Measurements from ENCODE around the gene MASP1.

Gene MASP1

GRCh38 chr3:187328691-187329090, 37.2 kb upstream of the MASP1 start:
- H2AFZ ChIP-seq, result no peak overlapping the region
- no peak overlapping the region for H3K4me3 ChIP-seq (ENCODE audit: low read depth, low read length)
- no peak for TF ChIP-seq CTCF (IDR thresholded peaks at IDR 0.05)
- no peak overlapping the region for H3K9ac ChIP-seq
- H3K4me1 ChIP-seq, result no peaks in the 10 kb centered on the region
- no peaks in the 10 kb centered on the region for H3K36me3 ChIP-seq (ENCODE audit: control insufficient read depth, insufficient read depth, low read length)
- no peaks in the 10 kb centered on the region for H3K9me3 ChIP-seq (ENCODE audit: control insufficient read depth, low read length)
- H3K79me2 ChIP-seq, result no peaks in the 10 kb centered on the region
- H3K4me2 ChIP-seq (ENCODE audit: low read length), result no peak overlapping the region
- H3K27ac ChIP-seq, result no peak overlapping the region
- no peaks in the 10 kb centered on the region for H3K27me3 ChIP-seq (ENCODE audit: control insufficient read depth, insufficient read depth, low read length)

DNA sequence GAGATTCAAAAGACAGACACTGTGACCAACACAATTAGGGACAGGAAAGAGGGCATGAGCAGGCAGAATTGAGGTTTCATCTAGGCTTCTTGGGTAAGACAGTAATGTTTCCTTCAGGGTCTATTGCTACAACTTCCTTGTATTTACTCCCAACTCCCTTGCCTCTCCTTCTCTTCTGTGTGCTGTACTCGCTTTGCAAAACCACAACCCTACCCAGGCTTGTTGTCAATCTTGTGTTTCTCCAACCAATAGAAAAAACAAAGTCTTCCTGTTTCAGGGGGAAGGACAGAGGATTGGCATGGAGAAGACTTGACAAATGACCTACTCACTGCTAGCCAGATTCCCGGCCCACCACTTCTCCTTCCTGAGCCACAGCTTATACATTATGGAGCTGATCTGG, 36.3 kb upstream of the MASP1 start:
- no peak overlapping the region for H3K4me3 ChIP-seq (ENCODE audit: low read depth, low read length)
- no peak overlapping the region for H3K4me2 ChIP-seq (ENCODE audit: low read length)
- H3K27ac ChIP-seq, result no peak overlapping the region
- H3K4me1 ChIP-seq, result no peaks in the 10 kb centered on the region
- no peaks in the 10 kb centered on the region for H3K27me3 ChIP-seq (ENCODE audit: control insufficient read depth, insufficient read depth, low read length)
- H3K79me2 ChIP-seq, result no peaks in the 10 kb centered on the region
- H3K9ac ChIP-seq, result no peak overlapping the region
- H3K9me3 ChIP-seq (ENCODE audit: control insufficient read depth, low read length), result no peaks in the 10 kb centered on the region
- no peaks in the 10 kb centered on the region for H3K36me3 ChIP-seq (ENCODE audit: control insufficient read depth, insufficient read depth, low read length)
- no peak for TF ChIP-seq CTCF (IDR thresholded peaks at IDR 0.05)
- H2AFZ ChIP-seq, result no peak overlapping the region

DNA sequence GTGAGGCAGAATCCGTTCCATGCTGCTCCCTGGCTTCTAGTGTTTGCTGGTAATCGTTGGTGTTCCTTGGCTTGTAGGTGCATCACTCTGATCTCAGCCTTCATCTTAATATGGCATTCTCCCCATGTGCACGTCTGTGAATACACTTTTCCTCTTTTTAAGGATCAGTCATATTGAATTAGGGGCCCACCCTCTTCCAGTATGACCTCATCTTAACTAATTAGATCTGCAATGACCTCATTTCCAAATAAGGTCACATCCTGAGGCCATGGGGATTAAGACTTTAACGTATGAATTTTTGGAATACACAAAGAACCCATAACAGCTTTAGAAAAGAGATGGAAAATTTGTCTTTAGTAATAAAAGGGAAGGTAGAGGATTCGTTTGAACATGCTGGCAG, 34.1 kb upstream of the MASP1 start:
- H3K9me3 ChIP-seq (ENCODE audit: control insufficient read depth, low read length), result no peaks in the 10 kb centered on the region
- no peaks in the 10 kb centered on the region for H3K36me3 ChIP-seq (ENCODE audit: control insufficient read depth, insufficient read depth, low read length)
- TF ChIP-seq CTCF (IDR thresholded peaks at IDR 0.05), result no peak
- H3K9ac ChIP-seq, result no peak overlapping the region
- H3K27me3 ChIP-seq (ENCODE audit: control insufficient read depth, insufficient read depth, low read length), result no peaks in the 10 kb centered on the region
- H3K4me3 ChIP-seq (ENCODE audit: low read depth, low read length), result no peak overlapping the region
- H3K4me2 ChIP-seq (ENCODE audit: low read length), result no peak overlapping the region
- no peak overlapping the region for H2AFZ ChIP-seq
- H3K27ac ChIP-seq, result no peak overlapping the region
- H3K79me2 ChIP-seq, result no peaks in the 10 kb centered on the region
- no peaks in the 10 kb centered on the region for H3K4me1 ChIP-seq

DNA sequence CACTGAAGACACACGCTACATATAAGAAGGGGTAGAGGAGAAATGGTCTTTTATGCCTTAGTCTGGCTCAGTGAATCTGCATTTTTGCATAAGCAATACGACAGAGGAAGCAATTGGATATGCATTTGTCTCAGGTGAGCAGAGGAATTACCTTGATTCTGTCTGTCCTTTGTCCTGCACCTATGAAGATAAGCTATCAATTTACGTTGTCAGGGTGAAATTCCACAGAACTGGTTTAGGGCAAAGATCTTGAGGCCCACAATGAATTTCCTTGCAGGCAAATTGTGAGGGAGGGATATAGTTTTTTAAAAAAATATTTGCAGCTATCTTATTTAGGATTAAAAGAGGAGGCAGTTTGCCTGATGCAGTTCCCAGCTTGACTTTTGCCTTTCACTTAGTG, 31.6 kb upstream of the MASP1 start:
- H3K4me2 ChIP-seq (ENCODE audit: low read length), result no peak overlapping the region
- H3K4me3 ChIP-seq (ENCODE audit: low read depth, low read length), result no peak overlapping the region
- H3K27ac ChIP-seq, result no peak overlapping the region
- TF ChIP-seq CTCF (IDR thresholded peaks at IDR 0.05), result no peak
- no peak overlapping the region for H2AFZ ChIP-seq
- no peaks in the 10 kb centered on the region for H3K4me1 ChIP-seq
- no peaks in the 10 kb centered on the region for H3K36me3 ChIP-seq (ENCODE audit: control insufficient read depth, insufficient read depth, low read length)
- H3K9ac ChIP-seq, result no peak overlapping the region
- no peaks in the 10 kb centered on the region for H3K27me3 ChIP-seq (ENCODE audit: control insufficient read depth, insufficient read depth, low read length)
- no peaks in the 10 kb centered on the region for H3K79me2 ChIP-seq
- no peaks in the 10 kb centered on the region for H3K9me3 ChIP-seq (ENCODE audit: control insufficient read depth, low read length)

DNA sequence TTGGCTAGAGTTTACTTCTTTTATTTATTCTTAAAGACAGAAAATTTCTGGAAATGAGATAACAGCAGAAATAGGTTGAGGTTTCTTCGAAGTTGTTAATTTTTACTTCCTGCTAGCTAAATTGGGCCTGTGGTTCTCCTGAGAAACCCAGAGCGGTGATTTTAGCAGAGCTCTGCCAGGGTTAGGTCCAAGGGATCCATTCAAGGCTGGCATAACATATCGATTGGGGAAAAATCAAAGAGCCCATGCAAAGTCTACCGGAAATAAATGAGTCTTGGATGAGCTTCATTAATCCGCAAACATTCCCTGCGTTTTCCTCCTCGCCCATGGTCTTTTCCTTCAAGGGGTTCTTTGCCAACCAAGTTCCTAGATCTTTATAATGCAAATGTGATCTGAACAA, 30.8 kb upstream of the MASP1 start:
- H3K9ac ChIP-seq, result no peak overlapping the region
- H3K4me1 ChIP-seq, result no peaks in the 10 kb centered on the region
- no peaks in the 10 kb centered on the region for H3K36me3 ChIP-seq (ENCODE audit: control insufficient read depth, insufficient read depth, low read length)
- no peak for TF ChIP-seq CTCF (IDR thresholded peaks at IDR 0.05)
- no peak overlapping the region for H3K4me3 ChIP-seq (ENCODE audit: low read depth, low read length)
- no peak overlapping the region for H3K27ac ChIP-seq
- no peaks in the 10 kb centered on the region for H3K79me2 ChIP-seq
- H3K27me3 ChIP-seq (ENCODE audit: control insufficient read depth, insufficient read depth, low read length), result no peaks in the 10 kb centered on the region
- no peaks in the 10 kb centered on the region for H3K9me3 ChIP-seq (ENCODE audit: control insufficient read depth, low read length)
- no peak overlapping the region for H2AFZ ChIP-seq
- no peak overlapping the region for H3K4me2 ChIP-seq (ENCODE audit: low read length)
